ENCODE data around the gene ANKRD28. TPM values are rescaled to one million over a fixed set of nuclear protein-coding genes. Genes with fewer than 3 reads are reported as not detected.
A peak's percentile ranks its signal among the peaks of the same experiment; 100 is the strongest.

The ANKRD28 gene
- total and polyA plus RNA-seq, 5 donors, result 3.8 to 14.3 (median 9.5) TPM

DNA sequence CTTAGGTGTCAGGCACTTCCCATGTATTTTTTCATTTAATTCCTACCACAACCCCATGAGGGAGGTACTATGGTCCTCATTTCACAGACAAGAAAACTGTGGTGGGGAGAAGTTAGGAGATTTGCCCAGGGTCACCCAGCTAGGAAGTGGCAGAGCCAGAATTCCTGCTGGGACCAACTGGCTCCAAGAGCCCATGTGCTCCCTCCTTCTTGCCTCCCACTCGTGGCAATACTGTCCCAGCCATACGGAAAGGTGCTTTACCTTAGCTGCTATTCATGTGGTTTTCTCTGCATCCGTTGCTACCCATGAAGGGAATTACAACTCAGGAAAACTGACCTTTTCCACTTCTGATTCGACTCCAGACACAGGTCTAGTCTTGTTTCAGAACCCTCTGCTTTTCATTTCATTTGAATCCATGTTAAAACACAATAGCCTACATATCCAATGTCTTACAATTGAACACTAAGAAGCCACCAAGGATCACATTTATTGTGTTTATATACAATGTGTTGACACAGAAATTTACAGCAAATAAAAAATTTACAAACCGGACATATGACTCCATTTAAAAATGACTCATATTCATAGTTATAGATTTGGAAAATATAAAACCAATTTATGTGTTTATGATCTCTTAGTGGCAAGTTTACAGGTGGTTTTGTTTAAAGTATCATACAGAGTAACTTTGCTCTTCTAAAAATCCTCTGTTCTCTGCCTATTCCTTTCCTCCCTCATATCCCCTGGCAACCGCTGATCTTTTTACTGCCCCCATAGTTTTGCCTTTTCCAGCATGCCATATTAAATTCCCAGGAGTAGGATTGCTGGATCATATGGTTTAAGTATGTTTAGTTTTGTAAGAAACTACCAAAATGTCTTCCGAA, 137.5 kb downstream of the ANKRD28 start:
- ATAC-seq (no peak), DNase-seq (no peak)
- Histone ChIP-seq H3K4me3 (ENCODE audit: low read length) (no peak overlapping the region), H3K27me3 (ENCODE audit: control insufficient read depth, insufficient read depth) (no peaks in the 10 kb centered on the region), H3K9me3 (ENCODE audit: control insufficient read depth, low read length) (peaks cover 2% of the 10 kb centered on the region), H3K27ac (ENCODE audit: low read length) (no peak overlapping the region), H3K4me1 (ENCODE audit: control insufficient read depth, insufficient read depth, low read length) (no peaks in the 10 kb centered on the region)
- intact Hi-C loops (cut with DNase I), result no loop called here
- whole genome bisulfite sequencing, result 79% methylated on average over 7 of the region's 7 CpGs

DNA sequence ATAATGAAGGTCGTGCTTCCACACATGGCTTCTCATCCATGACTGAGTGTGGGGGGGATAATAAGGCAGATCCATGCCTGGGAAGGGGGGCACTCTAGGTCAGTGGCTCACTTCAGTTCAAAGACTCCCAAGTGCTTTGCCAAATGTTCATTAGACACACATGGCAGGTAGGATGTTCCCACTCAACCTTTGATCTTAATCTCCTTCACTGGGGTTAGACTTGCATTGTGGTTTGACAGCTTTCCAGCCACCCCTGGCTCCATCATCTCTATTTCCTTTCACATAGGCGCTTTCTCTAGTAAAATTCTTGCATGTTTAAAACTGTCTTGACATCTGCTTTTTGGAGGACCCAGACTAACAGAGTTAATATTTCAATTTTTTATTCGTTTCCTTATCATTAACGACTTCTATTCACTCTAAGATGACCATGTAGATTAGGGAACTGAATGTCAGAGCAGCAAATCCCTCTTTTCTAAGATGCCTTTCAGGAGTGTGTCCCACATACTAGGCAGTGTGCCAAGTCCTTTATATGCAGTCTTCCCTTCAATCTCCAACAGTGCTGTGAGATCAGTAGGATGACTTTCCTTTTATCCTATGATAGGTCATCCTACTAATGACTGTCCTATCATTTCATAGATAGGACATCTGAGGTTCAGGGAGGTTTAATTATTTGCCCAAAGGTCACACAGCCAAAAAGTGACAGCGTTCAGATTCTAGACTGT, 138.4 kb downstream of the ANKRD28 start:
- intact Hi-C loops (cut with DNase I), result no loop called here
- Histone ChIP-seq H3K27ac (ENCODE audit: low read length) (no peak overlapping the region), H3K9me3 (ENCODE audit: control insufficient read depth, low read length) (peaks cover 2% of the 10 kb centered on the region), H3K27me3 (ENCODE audit: control insufficient read depth, insufficient read depth) (no peaks in the 10 kb centered on the region), H3K4me3 (ENCODE audit: low read length) (no peak overlapping the region), H3K4me1 (ENCODE audit: control insufficient read depth, insufficient read depth, low read length) (no peaks in the 10 kb centered on the region)
- ATAC-seq, result no peak
- DNase-seq, result no peak
- 68% methylated on average over 5 of the region's 5 CpGs for WGBS

- no peak for DNase-seq
- Histone ChIP-seq H3K27me3 (ENCODE audit: control insufficient read depth, insufficient read depth) (no peaks in the 10 kb centered on the region), H3K4me1 (ENCODE audit: control insufficient read depth, insufficient read depth, low read length) (no peaks in the 10 kb centered on the region), H3K27ac (ENCODE audit: low read length) (no peak overlapping the region), H3K9me3 (ENCODE audit: control insufficient read depth, low read length) (peaks cover 2% of the 10 kb centered on the region), H3K4me3 (ENCODE audit: low read length) (no peak overlapping the region)
- ATAC-seq, result no peak
- intact Hi-C loops (cut with DNase I), result no loop called here
Observed at GRCh38 chr3:15657016-15657415, 140.8 kb downstream of the ANKRD28 start.

- ATAC-seq (no peak), DNase-seq (no peak)
- H3K9me3 ChIP-seq (ENCODE audit: control insufficient read depth, low read length), result peaks cover 2% of the 10 kb centered on the region
- H3K4me1 ChIP-seq (ENCODE audit: control insufficient read depth, insufficient read depth, low read length), result no peaks in the 10 kb centered on the region
- intact Hi-C loops (cut with DNase I), result no loop called here
- H3K27me3 ChIP-seq (ENCODE audit: control insufficient read depth, insufficient read depth), result no peaks in the 10 kb centered on the region
- no peak overlapping the region for H3K4me3 ChIP-seq (ENCODE audit: low read length)
- no peak overlapping the region for H3K27ac ChIP-seq (ENCODE audit: low read length)
- WGBS, result 78% methylated on average over 5 of the region's 5 CpGs
Observed at GRCh38 chr3:15656342-15656741, 141.4 kb downstream of the ANKRD28 start.

GRCh38 chr3:15654891-15655290, 142.9 kb downstream of the ANKRD28 start:
- Histone ChIP-seq H3K4me1 (ENCODE audit: control insufficient read depth, insufficient read depth, low read length) (no peaks in the 10 kb centered on the region), H3K27me3 (ENCODE audit: control insufficient read depth, insufficient read depth) (no peaks in the 10 kb centered on the region), H3K9me3 (ENCODE audit: control insufficient read depth, low read length) (peaks cover 2% of the 10 kb centered on the region), H3K27ac (ENCODE audit: low read length) (no peak overlapping the region), H3K4me3 (ENCODE audit: low read length) (no peak overlapping the region)
- intact Hi-C loops (cut with DNase I), result no loop called here
- no peak for DNase-seq
- 92% methylated on average over 9 of the region's 9 CpGs for WGBS
- no peak for ATAC-seq

- Histone ChIP-seq H3K27ac (ENCODE audit: low read length) (no peak overlapping the region), H3K4me1 (ENCODE audit: control insufficient read depth, insufficient read depth, low read length) (no peaks in the 10 kb centered on the region)
- no peak for DNase-seq
Observed at GRCh38 chr3:15654127-15654526, 143.7 kb downstream of the ANKRD28 start.

DNA sequence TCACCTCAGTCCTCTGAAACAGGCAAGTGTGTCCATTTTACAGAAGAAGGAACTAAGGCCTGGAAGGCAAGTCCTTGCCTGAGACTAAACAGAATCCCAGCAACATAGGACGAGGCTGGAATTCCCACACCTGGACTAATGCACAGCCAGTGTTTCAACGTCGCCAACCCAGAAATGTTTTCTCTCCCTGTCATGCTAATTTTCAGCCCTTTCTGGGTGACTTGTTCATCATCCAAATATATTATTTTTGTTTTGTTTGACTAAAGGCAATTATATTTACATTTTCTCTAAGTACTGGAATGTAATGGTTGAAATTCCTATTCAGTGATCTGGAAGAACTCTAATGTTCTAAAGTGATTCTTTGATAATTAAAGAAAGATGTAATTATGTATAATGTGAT, 144.5 kb downstream of the ANKRD28 start:
- Histone ChIP-seq H3K9me3 (ENCODE audit: control insufficient read depth, low read length) (peaks cover 2% of the 10 kb centered on the region), H3K27me3 (ENCODE audit: control insufficient read depth, insufficient read depth) (no peaks in the 10 kb centered on the region), H3K27ac (ENCODE audit: low read length) (no peak overlapping the region), H3K4me3 (ENCODE audit: low read length) (no peak overlapping the region), H3K4me1 (ENCODE audit: control insufficient read depth, insufficient read depth, low read length) (no peaks in the 10 kb centered on the region)
- WGBS, result 96% methylated on average over 3 of the region's 3 CpGs
- intact Hi-C loops (cut with DNase I), result no loop called here
- DNase-seq (no peak), ATAC-seq (no peak)

More at GRCh38 chr3:15654127-15654526, 143.7 kb downstream of the ANKRD28 start:
- intact Hi-C loops (cut with DNase I), result no loop called here
- H3K27me3 ChIP-seq (ENCODE audit: control insufficient read depth, insufficient read depth), result no peaks in the 10 kb centered on the region
- no peak for ATAC-seq
- H3K9me3 ChIP-seq (ENCODE audit: control insufficient read depth, low read length), result peaks cover 2% of the 10 kb centered on the region
- no peak overlapping the region for H3K4me3 ChIP-seq (ENCODE audit: low read length)

GRCh38 chr3:15651396-15651795, 146.4 kb downstream of the ANKRD28 start:
- Histone ChIP-seq H3K27me3 (ENCODE audit: control insufficient read depth, insufficient read depth) (no peaks in the 10 kb centered on the region), H3K4me3 (ENCODE audit: low read length) (no peak overlapping the region), H3K4me1 (ENCODE audit: control insufficient read depth, insufficient read depth, low read length) (peaks cover 4% of the 10 kb centered on the region), H3K9me3 (ENCODE audit: control insufficient read depth, low read length) (no peaks in the 10 kb centered on the region), H3K27ac (ENCODE audit: low read length) (no peak overlapping the region)
- 58% methylated on average over 8 of the region's 8 CpGs for WGBS
- DNase-seq, result no peak
- ATAC-seq, result no peak
- intact Hi-C loops (cut with DNase I), result no loop called here

DNA sequence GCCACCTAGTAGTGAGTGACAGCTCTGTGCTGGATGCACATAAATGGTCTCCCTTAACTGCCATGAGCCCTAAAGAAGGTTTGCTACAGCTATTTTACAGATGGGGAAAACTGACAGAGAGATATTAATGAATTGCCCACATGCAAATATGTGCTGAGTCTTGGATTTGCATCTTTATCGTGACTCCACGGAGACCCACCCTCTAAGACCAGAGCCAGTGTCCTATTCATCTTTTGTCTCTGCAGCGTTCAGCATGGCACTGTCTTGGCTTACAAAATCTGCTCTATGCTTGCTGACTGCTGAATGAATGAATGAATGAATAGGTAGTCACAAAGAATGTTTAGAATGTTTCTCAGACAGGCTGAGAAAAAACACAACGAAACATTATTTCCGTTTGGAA, 147.9 kb downstream of the ANKRD28 start:
- H3K4me1 ChIP-seq (ENCODE audit: control insufficient read depth, insufficient read depth, low read length), result peaks cover 4% of the 10 kb centered on the region
- intact Hi-C loops (cut with DNase I), result no loop called here

GRCh38 chr3:15649341-15649740, 148.4 kb downstream of the ANKRD28 start:
- 96% methylated on average over 3 of the region's 3 CpGs for WGBS
- no peaks in the 10 kb centered on the region for H3K27me3 ChIP-seq (ENCODE audit: control insufficient read depth, insufficient read depth)
- H3K27ac ChIP-seq (ENCODE audit: low read length), result no peak overlapping the region
- intact Hi-C loops (cut with DNase I), result no loop called here
- H3K4me3 ChIP-seq (ENCODE audit: low read length), result no peak overlapping the region
- DNase-seq (no peak), ATAC-seq (no peak)
- H3K9me3 ChIP-seq (ENCODE audit: control insufficient read depth, low read length), result no peaks in the 10 kb centered on the region
- H3K4me1 ChIP-seq (ENCODE audit: control insufficient read depth, insufficient read depth, low read length), result peaks cover 4% of the 10 kb centered on the region

More for the DNA sequence above, 147.9 kb downstream of the ANKRD28 start:
- 89% methylated on average over 5 of the region's 5 CpGs for WGBS
- Histone ChIP-seq H3K27ac (ENCODE audit: low read length) (no peak overlapping the region), H3K27me3 (ENCODE audit: control insufficient read depth, insufficient read depth) (no peaks in the 10 kb centered on the region), H3K9me3 (ENCODE audit: control insufficient read depth, low read length) (no peaks in the 10 kb centered on the region), H3K4me3 (ENCODE audit: low read length) (no peak overlapping the region)
- ATAC-seq (no peak), DNase-seq (no peak)

- H3K4me3 ChIP-seq (ENCODE audit: low read length), result no peak overlapping the region
- ATAC-seq (peak; percentile 17 to 46), DNase-seq (no peak)
- no peak overlapping the region for H3K27ac ChIP-seq (ENCODE audit: low read length)
- H3K27me3 ChIP-seq (ENCODE audit: control insufficient read depth, insufficient read depth), result no peaks in the 10 kb centered on the region
- WGBS, result 51% methylated on average over 4 of the region's 4 CpGs
- peaks cover 4% of the 10 kb centered on the region for H3K4me1 ChIP-seq (ENCODE audit: control insufficient read depth, insufficient read depth, low read length)
- H3K9me3 ChIP-seq (ENCODE audit: control insufficient read depth, low read length), result no peaks in the 10 kb centered on the region
- intact Hi-C loops (cut with DNase I), result no loop called here
Observed at GRCh38 chr3:15647611-15648167, 150.1 kb downstream of the ANKRD28 start.

All from right cardiac atrium (tissue), 5 donors.